ENCODE results near the gene CDC25C.

DNA sequence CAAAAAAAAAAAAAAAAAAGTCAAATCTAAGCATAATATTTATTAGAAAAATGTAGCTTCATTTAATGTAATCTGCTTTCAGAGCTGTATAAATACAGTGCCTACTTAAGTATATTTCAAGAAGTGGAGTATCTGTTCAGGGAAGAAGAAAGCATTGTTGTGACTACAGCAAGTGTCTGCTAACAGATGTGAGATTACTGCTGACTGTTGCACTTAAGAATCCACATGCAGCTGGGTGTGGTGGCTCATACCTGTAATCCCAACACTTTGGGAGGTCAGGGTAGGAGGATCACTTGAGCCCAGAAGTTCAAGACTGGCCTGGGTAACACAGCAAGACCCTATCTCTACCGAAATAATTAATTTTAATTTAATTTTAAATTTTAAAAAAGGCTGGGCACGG is 39.9 kb upstream of the CDC25C start:
- TF ChIP-seq, protein P1, sequence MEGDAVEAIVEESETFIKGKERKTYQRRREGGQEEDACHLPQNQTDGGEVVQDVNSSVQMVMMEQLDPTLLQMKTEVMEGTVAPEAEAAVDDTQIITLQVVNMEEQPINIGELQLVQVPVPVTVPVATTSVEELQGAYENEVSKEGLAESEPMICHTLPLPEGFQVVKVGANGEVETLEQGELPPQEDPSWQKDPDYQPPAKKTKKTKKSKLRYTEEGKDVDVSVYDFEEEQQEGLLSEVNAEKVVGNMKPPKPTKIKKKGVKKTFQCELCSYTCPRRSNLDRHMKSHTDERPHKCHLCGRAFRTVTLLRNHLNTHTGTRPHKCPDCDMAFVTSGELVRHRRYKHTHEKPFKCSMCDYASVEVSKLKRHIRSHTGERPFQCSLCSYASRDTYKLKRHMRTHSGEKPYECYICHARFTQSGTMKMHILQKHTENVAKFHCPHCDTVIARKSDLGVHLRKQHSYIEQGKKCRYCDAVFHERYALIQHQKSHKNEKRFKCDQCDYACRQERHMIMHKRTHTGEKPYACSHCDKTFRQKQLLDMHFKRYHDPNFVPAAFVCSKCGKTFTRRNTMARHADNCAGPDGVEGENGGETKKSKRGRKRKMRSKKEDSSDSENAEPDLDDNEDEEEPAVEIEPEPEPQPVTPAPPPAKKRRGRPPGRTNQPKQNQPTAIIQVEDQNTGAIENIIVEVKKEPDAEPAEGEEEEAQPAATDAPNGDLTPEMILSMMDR (IDR thresholded peaks at IDR 0.05; ENCODE audit: low read length) = no peak
- TF ChIP-seq EZH2 (optimal IDR thresholded peaks at IDR 0.05; ENCODE audit: low read depth, low read length) = no peak
